Lower leg skin (tissue), 4 donors: ENCODE measurements around the gene KLHDC10. TPM values are rescaled to one million over a fixed set of nuclear protein-coding genes. Genes with fewer than 3 reads are reported as not detected.
A peak's percentile ranks its signal among the peaks of the same experiment; 100 is the strongest.
"Not testable (repeated sequence)": the region's sequence is repeated elsewhere in the genome, so short reads cannot be mapped to it uniquely, and the experiment has no call there.

Source experiments
- DNase-seq, 2 donors: peaks; one replicate each; pipeline ENCODE4 v3.0.0-alpha.2; 2019; ENCODE audit warnings: low spot score in 2 of 2
- H3K4me3 ChIP-seq: fragments of 200-600 bp; sonication (generic); 2 replicates; pipeline ENCODE4 v1.5.1; 2017; ENCODE audit warnings: mild to moderate bottlenecking, low read depth; ENCODE audit not compliant: poor library complexity, severe bottlenecking
- POLR2A ChIP-seq, 2 donors: fragments of 450-650 bp; IDR thresholded peaks; one replicate each; pipeline ENCODE4 v1.6.1; 2016 to 2017; ENCODE audit warnings: antibody characterized with exemption in 2 of 2, mild to moderate bottlenecking in 1 of 2, moderate library complexity in 1 of 2
- WGBS, 2 donors: methylation state at CpG; one replicate each; pipeline ENCODE4 v1.1.5; 2018; 5-methylcytosine and 5-hydroxymethylcytosine counted together
- intact Hi-C: fragments of 100-400 bp; cut with DNase I; formaldehyde crosslinking; loops from one replicate; pipeline ENCODE4 v1.15.0; 2023; ENCODE audit warnings: low total_unique reads
- total RNA-seq, 4 donors: library from RNA; depleted of rRNA; stranded (reverse); fragments of >200 nt; gene quantifications; one replicate each; pipeline ENCODE4 v1.1.0, GENCODE V29; 2016
- TF ChIP-seq, protein P1 (sequence below), 3 donors: fragments of 450-650 bp; IDR thresholded peaks; one replicate each; pipeline ENCODE4 v1.5.1; 2016; ENCODE audit warnings: antibody characterized with exemption in 3 of 3, mild to moderate bottlenecking in 3 of 3, moderate library complexity in 2 of 3

The KLHDC10 gene
- total RNA-seq, 4 donors from 2014 or later: 13.5 to 27.4 (median 21.3) TPM

DNA sequence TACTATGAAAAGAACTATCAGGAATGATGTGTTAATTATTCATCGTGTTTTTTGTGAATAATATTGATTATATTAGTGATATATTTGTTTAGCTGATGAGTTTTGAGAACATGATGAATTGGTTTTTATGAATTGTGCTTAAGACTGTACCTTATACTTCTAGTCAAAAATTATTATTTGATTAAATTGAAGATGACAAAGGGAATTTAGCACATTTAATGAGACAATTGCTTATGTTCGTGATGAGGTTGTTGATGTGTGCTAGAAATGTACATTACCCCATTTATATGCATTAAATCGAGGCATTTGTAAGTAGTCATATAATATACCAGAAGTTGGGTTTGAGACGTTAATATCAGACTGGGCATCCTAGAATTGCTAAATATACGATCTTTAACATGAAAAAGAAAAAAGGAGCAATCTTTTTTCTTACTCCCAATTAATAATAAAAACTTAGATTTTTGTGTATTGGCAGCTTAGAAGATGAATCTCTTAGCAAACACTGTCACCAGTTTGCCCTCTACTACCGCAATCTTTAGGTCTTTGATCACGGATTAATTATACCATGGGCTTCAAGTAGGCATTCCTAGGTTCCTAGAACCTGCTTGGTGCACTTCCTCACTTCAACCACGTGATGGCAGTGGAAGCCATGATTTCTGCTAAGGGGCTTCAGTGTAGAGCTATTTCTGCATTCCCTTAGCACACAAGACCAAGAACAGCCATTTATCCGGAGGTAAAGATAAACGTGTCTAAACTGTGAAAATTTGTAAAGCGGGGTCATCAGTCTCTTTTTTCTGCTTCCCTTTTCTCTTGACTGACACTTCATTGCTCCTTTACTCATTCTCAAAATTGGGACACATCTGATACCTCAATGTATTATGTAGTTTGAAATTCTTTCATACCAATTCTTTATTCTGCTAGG, 1.6 kb downstream of the KLHDC10 start:
- intact Hi-C loops: no loop called here
- 3 to 4% methylated on average over 11 of the region's 11 CpGs for WGBS, 2 donors
- peak in 1 of 2 donors; percentile 40 for DNase-seq
- H3K4me3 ChIP-seq: no peak overlapping the region
- no peak for TF ChIP-seq POLR2A (IDR thresholded peaks at IDR 0.05)
- TF ChIP-seq, protein P1, sequence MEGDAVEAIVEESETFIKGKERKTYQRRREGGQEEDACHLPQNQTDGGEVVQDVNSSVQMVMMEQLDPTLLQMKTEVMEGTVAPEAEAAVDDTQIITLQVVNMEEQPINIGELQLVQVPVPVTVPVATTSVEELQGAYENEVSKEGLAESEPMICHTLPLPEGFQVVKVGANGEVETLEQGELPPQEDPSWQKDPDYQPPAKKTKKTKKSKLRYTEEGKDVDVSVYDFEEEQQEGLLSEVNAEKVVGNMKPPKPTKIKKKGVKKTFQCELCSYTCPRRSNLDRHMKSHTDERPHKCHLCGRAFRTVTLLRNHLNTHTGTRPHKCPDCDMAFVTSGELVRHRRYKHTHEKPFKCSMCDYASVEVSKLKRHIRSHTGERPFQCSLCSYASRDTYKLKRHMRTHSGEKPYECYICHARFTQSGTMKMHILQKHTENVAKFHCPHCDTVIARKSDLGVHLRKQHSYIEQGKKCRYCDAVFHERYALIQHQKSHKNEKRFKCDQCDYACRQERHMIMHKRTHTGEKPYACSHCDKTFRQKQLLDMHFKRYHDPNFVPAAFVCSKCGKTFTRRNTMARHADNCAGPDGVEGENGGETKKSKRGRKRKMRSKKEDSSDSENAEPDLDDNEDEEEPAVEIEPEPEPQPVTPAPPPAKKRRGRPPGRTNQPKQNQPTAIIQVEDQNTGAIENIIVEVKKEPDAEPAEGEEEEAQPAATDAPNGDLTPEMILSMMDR (IDR thresholded peaks at IDR 0.05): peak in 1 of 3 donors; percentile 87

DNA sequence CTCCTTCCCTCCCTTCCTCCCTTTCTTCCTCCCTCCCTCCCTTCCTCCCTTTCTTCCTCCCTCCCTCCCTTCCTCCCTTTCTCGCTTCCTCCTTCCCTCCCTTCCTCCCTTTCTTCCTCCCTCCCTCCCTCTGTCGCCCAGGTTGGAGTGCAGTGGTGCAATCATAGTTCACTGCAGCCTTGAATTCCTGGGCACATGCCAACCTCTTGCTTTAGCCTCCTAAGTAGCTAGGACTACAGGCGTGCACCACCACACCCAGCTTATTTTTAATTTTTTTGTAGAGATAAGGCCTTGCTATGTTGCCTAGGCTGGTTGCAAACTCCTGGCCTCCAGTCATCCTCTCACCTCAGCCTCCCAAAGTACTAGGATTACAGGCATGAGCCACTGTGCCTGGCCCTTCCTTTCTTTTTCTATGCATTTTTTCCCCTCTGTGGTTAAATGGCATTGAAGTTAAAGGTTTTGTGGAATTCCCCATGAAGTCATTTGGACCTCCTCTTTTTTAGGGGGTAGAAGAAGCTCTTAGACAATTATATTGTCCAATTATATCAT, 9.6 kb downstream of the KLHDC10 start:
- TF ChIP-seq POLR2A (IDR thresholded peaks at IDR 0.05): no peak
- TF ChIP-seq, protein P1 (IDR thresholded peaks at IDR 0.05): no peak
- intact Hi-C loops: no loop called here
- H3K4me3 ChIP-seq: no peak overlapping the region
- 90% methylated on average over 3 of the region's 3 CpGs for WGBS, 2 donors
- peak in 1 of 2 donors; percentile 36 for DNase-seq

DNA sequence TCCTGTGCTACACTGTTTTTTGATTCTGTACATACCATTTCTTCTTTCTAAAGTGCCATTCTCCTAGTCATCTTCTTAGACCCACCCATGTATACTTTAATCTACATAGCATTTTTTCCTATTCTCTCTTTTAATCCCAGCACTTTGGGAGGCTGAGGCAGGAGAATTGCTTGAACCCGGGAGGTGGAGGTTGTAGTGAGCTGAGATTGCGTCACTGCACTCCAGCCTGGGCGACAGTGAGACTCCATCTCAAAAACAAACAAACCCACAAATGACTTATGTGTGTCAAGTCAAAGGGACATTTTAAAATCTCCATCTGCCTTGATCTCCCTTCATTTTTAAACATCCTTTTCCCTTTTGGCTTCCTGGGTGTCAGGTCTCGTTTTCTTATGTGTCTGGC, 13.2 kb downstream of the KLHDC10 start:
- H3K4me3 ChIP-seq, intact Hi-C loops, DNase-seq: not testable (repeated sequence)
- 97 to 99% methylated on average over 4 of the region's 4 CpGs for WGBS, 2 donors

GRCh38 chr7:130084037-130084875, 13.9 kb downstream of the KLHDC10 start:
- no peak for TF ChIP-seq POLR2A (IDR thresholded peaks at IDR 0.05)
- no peak overlapping the region for H3K4me3 ChIP-seq
- intact Hi-C loops: no loop called here
- WGBS, 2 donors: 89 to 91% methylated on average over 11 of the region's 11 CpGs
- DNase-seq: no peak

GRCh38 chr7:130085235-130085634, 14.9 kb downstream of the KLHDC10 start:
- intact Hi-C loops, H3K4me3 ChIP-seq, DNase-seq: not testable (repeated sequence)
- 85 to 98% methylated on average over 5 of the region's 5 CpGs for WGBS, 2 donors

GRCh38 chr7:130086938-130087337, 16.6 kb downstream of the KLHDC10 start:
- intact Hi-C loops: no loop called here

More at GRCh38 chr7:130086938-130087337, 16.6 kb downstream of the KLHDC10 start:
- H3K4me3 ChIP-seq: no peak overlapping the region
- TF ChIP-seq, protein P1 (IDR thresholded peaks at IDR 0.05): no peak
- no peak for TF ChIP-seq POLR2A (IDR thresholded peaks at IDR 0.05)
- DNase-seq: no peak
